Activated CD8-positive, alpha-beta memory T cell treated with anti-CD3 and anti-CD28 coated beads, Interleukin-2, amount 10 ng/mL, durations not matched to agents 7 days and 5 days (primary cell): Measurements from ENCODE around the gene SIRT2. TPM values are rescaled to one million over a fixed set of nuclear protein-coding genes. Genes with fewer than 3 reads are reported as not detected.

Experiments used
- ATAC-seq: fragments of 150-1000 bp; cut with Tn5 transposase; one replicate; pipeline ENCODE4 v1.10.0; 2021; ENCODE audit warnings: moderate library complexity
- CTCF ChIA-PET: fragments of 350-600 bp; sonication (Branson Sonifier 250); formaldehyde crosslinking; loops from one replicate; lab custom pipeline; 2021; ENCODE audit warnings: antibody characterized with exemption; lab: Charles Lee
- DNase-seq: peaks from one replicate; pipeline ENCODE4 v3.0.0-alpha.2; 2020
- H3K27ac Mint-ChIP-seq: one replicate; pipeline ENCODE4 v1.8.0; 2021; ENCODE audit warnings: mild to moderate bottlenecking, mixed read lengths
- H3K27me3 Mint-ChIP-seq: one replicate; pipeline ENCODE4 v1.8.0; 2021; ENCODE audit warnings: mixed read lengths
- H3K36me3 Mint-ChIP-seq: one replicate; pipeline ENCODE4 v1.8.0; 2021; ENCODE audit warnings: mild to moderate bottlenecking, mixed read lengths
- H3K4me1 Mint-ChIP-seq: one replicate; pipeline ENCODE4 v1.8.0; 2021; ENCODE audit warnings: mixed read lengths
- H3K4me3 Mint-ChIP-seq: one replicate; pipeline ENCODE4 v1.8.0; 2021; ENCODE audit warnings: mild to moderate bottlenecking, moderate library complexity, mixed read lengths
- H3K9me3 Mint-ChIP-seq: one replicate; pipeline ENCODE4 v1.8.0; 2022; ENCODE audit warnings: low read depth, mixed read lengths
- total RNA-seq, 2 experiments: library from RNA; stranded (reverse); gene quantifications; one replicate each; pipeline ENCODE4 v1.2.3, GENCODE V29; 2021

SIRT2 gene
- total RNA-seq, 2 experiments from 2014 or later, result 47.1 to 47.8 TPM

GRCh38 chr19:38917516-38917915 is 18.1 kb upstream of the SIRT2 start:
- H3K27ac Mint-ChIP-seq, result no peak overlapping the region
- DNase-seq, result no peak
- no peaks in the 10 kb centered on the region for H3K27me3 Mint-ChIP-seq
- peaks cover 7% of the 10 kb centered on the region for H3K4me1 Mint-ChIP-seq
- ATAC-seq, result no peak
- no peak overlapping the region for H3K4me3 Mint-ChIP-seq
- no peaks in the 10 kb centered on the region for H3K9me3 Mint-ChIP-seq
- CTCF ChIA-PET, result no interaction called here
- peaks cover 10% of the 10 kb centered on the region for H3K36me3 Mint-ChIP-seq

- Mint-ChIP-seq H3K27me3 (no peaks in the 10 kb centered on the region), H3K9me3 (no peaks in the 10 kb centered on the region), H3K4me1 (peaks cover 9% of the 10 kb centered on the region), H3K36me3 (no peaks in the 10 kb centered on the region), H3K4me3 (no peak overlapping the region), H3K27ac (no peak overlapping the region)
- no peak for DNase-seq
- no peak for ATAC-seq
- CTCF ChIA-PET, result interaction anchor here (1.3 kb wide), 1 partner anchor 14 kb away, joined by 3 read pairs; no protein-coding TSS in a partner anchor
Observed at GRCh38 chr19:38915329-38916321, 16.2 kb upstream of the SIRT2 start.

GRCh38 chr19:38913958-38914357 is 14.5 kb upstream of the SIRT2 start:
- Mint-ChIP-seq H3K27me3 (no peaks in the 10 kb centered on the region), H3K9me3 (no peaks in the 10 kb centered on the region), H3K4me1 (peaks cover 9% of the 10 kb centered on the region), H3K4me3 (no peak overlapping the region), H3K36me3 (peaks cover 6% of the 10 kb centered on the region), H3K27ac (no peak overlapping the region)
- ATAC-seq (no peak), DNase-seq (no peak)
- CTCF ChIA-PET, result interaction anchor here (1.0 to 1.6 kb wide), 5 partner anchors 10 to 28 kb away, joined by 3 to 7 read pairs (median 3); partner anchors contain the start of genes MRPS12, NFKBIB and SARS2

GRCh38 chr19:38912600-38913514 is 13.4 kb upstream of the SIRT2 start:
- no peak for ATAC-seq
- DNase-seq, result no peak
- no peak overlapping the region for H3K27ac Mint-ChIP-seq
- H3K4me3 Mint-ChIP-seq, result no peak overlapping the region
- CTCF ChIA-PET, result interaction anchor here (1.0 to 1.6 kb wide), 4 partner anchors 11 to 26 kb away, joined by 3 to 7 read pairs (median 3); partner anchors contain the start of genes MRPS12 and SARS2
- H3K4me1 Mint-ChIP-seq, result peaks cover 9% of the 10 kb centered on the region
- H3K36me3 Mint-ChIP-seq, result peaks cover 13% of the 10 kb centered on the region
- no peaks in the 10 kb centered on the region for H3K27me3 Mint-ChIP-seq
- H3K9me3 Mint-ChIP-seq, result no peaks in the 10 kb centered on the region

GRCh38 chr19:38911388-38912001 is 12.1 kb upstream of the SIRT2 start:
- no peaks in the 10 kb centered on the region for H3K27me3 Mint-ChIP-seq
- peaks cover 4% of the 10 kb centered on the region for H3K9me3 Mint-ChIP-seq
- CTCF ChIA-PET, result interaction anchor here (1.0 kb wide), 1 partner anchor 19 kb away, joined by 3 read pairs; the partner anchor contains the start of genes MRPS12 and SARS2
- ATAC-seq (no peak), DNase-seq (no peak)
- peaks cover 9% of the 10 kb centered on the region for H3K4me1 Mint-ChIP-seq
- peaks cover 26% of the 10 kb centered on the region for H3K36me3 Mint-ChIP-seq
- no peak overlapping the region for H3K27ac Mint-ChIP-seq
- H3K4me3 Mint-ChIP-seq, result no peak overlapping the region

- Mint-ChIP-seq H3K36me3 (peaks cover 28% of the 10 kb centered on the region), H3K9me3 (peaks cover 4% of the 10 kb centered on the region), H3K27me3 (no peaks in the 10 kb centered on the region), H3K4me1 (peaks cover 9% of the 10 kb centered on the region), H3K27ac (no peak overlapping the region), H3K4me3 (no peak overlapping the region)
- DNase-seq, result no peak
- CTCF ChIA-PET, result no interaction called here
- ATAC-seq, result no peak
Observed at GRCh38 chr19:38910488-38910887, 11.1 kb upstream of the SIRT2 start.

- H3K27ac Mint-ChIP-seq, result peak overlapping the region; percentile 9
- CTCF ChIA-PET, result interaction anchor here (1.0 to 2.1 kb wide), 2 partner anchors 9 to 21 kb away, joined by 3 to 9 read pairs; partner anchors contain the start of genes NFKBIB and SIRT2
- peaks cover 16% of the 10 kb centered on the region for H3K4me1 Mint-ChIP-seq
- H3K9me3 Mint-ChIP-seq, result peaks cover 4% of the 10 kb centered on the region
- no peak overlapping the region for H3K4me3 Mint-ChIP-seq
- H3K27me3 Mint-ChIP-seq, result no peaks in the 10 kb centered on the region
- no peak for DNase-seq
- H3K36me3 Mint-ChIP-seq, result peaks cover 40% of the 10 kb centered on the region
- no peak for ATAC-seq
Observed at GRCh38 chr19:38908911-38909310, 9.5 kb upstream of the SIRT2 start.

- Mint-ChIP-seq H3K4me3 (no peak overlapping the region), H3K9me3 (peaks cover 4% of the 10 kb centered on the region), H3K27ac (no peak overlapping the region), H3K36me3 (peaks cover 46% of the 10 kb centered on the region), H3K4me1 (peaks cover 15% of the 10 kb centered on the region), H3K27me3 (no peaks in the 10 kb centered on the region)
- DNase-seq, result no peak
- no peak for ATAC-seq
- CTCF ChIA-PET, result interaction anchor here (1.0 to 2.1 kb wide), 2 partner anchors 20 to 23 kb away, joined by 4 to 9 read pairs; partner anchors contain the start of genes MRPS12 and SARS2
Observed at GRCh38 chr19:38907670-38908069, 8.3 kb upstream of the SIRT2 start.

- peaks cover 4% of the 10 kb centered on the region for H3K9me3 Mint-ChIP-seq
- no peak overlapping the region for H3K4me3 Mint-ChIP-seq
- ATAC-seq, result no peak
- peaks cover 47% of the 10 kb centered on the region for H3K36me3 Mint-ChIP-seq
- no peak for DNase-seq
- no peaks in the 10 kb centered on the region for H3K27me3 Mint-ChIP-seq
- peaks cover 11% of the 10 kb centered on the region for H3K4me1 Mint-ChIP-seq
- no peak overlapping the region for H3K27ac Mint-ChIP-seq
- CTCF ChIA-PET, result interaction anchor here (1.8 to 2.1 kb wide), 2 partner anchors 20 to 50 kb away, joined by 3 to 9 read pairs; no protein-coding TSS in a partner anchor
Observed at GRCh38 chr19:38907227-38907626, 7.8 kb upstream of the SIRT2 start.

GRCh38 chr19:38905620-38906019 is 6.2 kb upstream of the SIRT2 start:
- H3K9me3 Mint-ChIP-seq, result peaks cover 4% of the 10 kb centered on the region
- peaks cover 53% of the 10 kb centered on the region for H3K36me3 Mint-ChIP-seq
- peaks cover 22% of the 10 kb centered on the region for H3K4me1 Mint-ChIP-seq
- no peaks in the 10 kb centered on the region for H3K27me3 Mint-ChIP-seq
- H3K4me3 Mint-ChIP-seq, result no peak overlapping the region
- no peak for ATAC-seq
- H3K27ac Mint-ChIP-seq, result no peak overlapping the region
- CTCF ChIA-PET, result interaction anchor here (1.3 to 1.8 kb wide), 4 partner anchors 18 to 136 kb away, joined by 3 to 9 read pairs (median 5); partner anchors contain the start of genes MRPS12 and SARS2
- no peak for DNase-seq

GRCh38 chr19:38904581-38905539 is 5.4 kb upstream of the SIRT2 start:
- peaks cover 54% of the 10 kb centered on the region for H3K36me3 Mint-ChIP-seq
- H3K27ac Mint-ChIP-seq, result no peak overlapping the region
- H3K9me3 Mint-ChIP-seq, result peaks cover 4% of the 10 kb centered on the region
- no peak overlapping the region for H3K4me3 Mint-ChIP-seq
- H3K4me1 Mint-ChIP-seq, result peaks cover 27% of the 10 kb centered on the region
- ATAC-seq (no peak), DNase-seq (no peak)
- no peaks in the 10 kb centered on the region for H3K27me3 Mint-ChIP-seq
- CTCF ChIA-PET, result interaction anchor here (1.3 to 1.4 kb wide), 2 partner anchors 17 to 25 kb away, joined by 6 to 9 read pairs; partner anchors contain the start of genes MRPS12 and SARS2
